ENCODE data around the gene ARHGAP40. TPM values are rescaled to one million over a fixed set of nuclear protein-coding genes. Genes with fewer than 3 reads are reported as not detected.

Gene ARHGAP40
- total RNA-seq, 2 experiments from 2014 or later = not detected

- CTCF ChIA-PET = interaction anchor here (0.6 kb wide), 1 partner anchor 16 kb away, joined by 3 read pairs; no protein-coding TSS in a partner anchor
- POLR2A ChIA-PET = no interaction called here
Measured at GRCh38 chr20:38671701-38672292, 70.2 kb downstream of the ARHGAP40 start.

- CTCF ChIA-PET = interaction anchor here (0.7 to 1.8 kb wide), 3 partner anchors 13 to 118 kb away, joined by 3 to 5 read pairs (median 4); no protein-coding TSS in a partner anchor
- POLR2A ChIA-PET = no interaction called here
Measured at GRCh38 chr20:38672504-38672903, 70.9 kb downstream of the ARHGAP40 start.

- CTCF ChIA-PET = interaction anchor here (0.7 to 1.8 kb wide), 4 partner anchors 14 to 220 kb away, joined by 3 to 5 read pairs (median 3); no protein-coding TSS in a partner anchor
- POLR2A ChIA-PET = no interaction called here
Measured at GRCh38 chr20:38673261-38673660, 71.7 kb downstream of the ARHGAP40 start.

- POLR2A ChIA-PET = no interaction called here
- CTCF ChIA-PET = interaction anchor here (0.7 to 1.8 kb wide), 5 partner anchors 15 to 219 kb away, joined by 3 to 5 read pairs (median 3); no protein-coding TSS in a partner anchor
Measured at GRCh38 chr20:38673725-38674091, 72.1 kb downstream of the ARHGAP40 start.

- ChIA-PET CTCF (interaction anchor here (0.9 to 1.8 kb wide), 4 partner anchors 15 to 74 kb away, joined by 3 to 5 read pairs (median 3); no protein-coding TSS in a partner anchor), POLR2A (interaction anchor here (0.6 kb wide), 1 partner anchor 115 kb away, joined by 3 read pairs; no protein-coding TSS in a partner anchor)
Measured at GRCh38 chr20:38674092-38674764, 72.6 kb downstream of the ARHGAP40 start.

GRCh38 chr20:38674765-38675133, 73.1 kb downstream of the ARHGAP40 start:
- CTCF ChIA-PET = no interaction called here
- POLR2A ChIA-PET = interaction anchor here (0.6 kb wide), 1 partner anchor 114 kb away, joined by 3 read pairs; no protein-coding TSS in a partner anchor

GRCh38 chr20:38676576-38676975, 75.0 kb downstream of the ARHGAP40 start:
- ChIA-PET POLR2A (no interaction called here), CTCF (interaction anchor here (1.4 kb wide), 1 partner anchor 54 kb away, joined by 3 read pairs; no protein-coding TSS in a partner anchor)

GRCh38 chr20:38680500-38681306, 79.1 kb downstream of the ARHGAP40 start:
- ChIA-PET CTCF (no interaction called here), POLR2A (no interaction called here)

- POLR2A ChIA-PET = no interaction called here
- CTCF ChIA-PET = interaction anchor here (1.1 kb wide), 1 partner anchor 27 kb away, joined by 3 read pairs; no protein-coding TSS in a partner anchor
Measured at GRCh38 chr20:38685271-38685670, 83.7 kb downstream of the ARHGAP40 start.

- ChIA-PET CTCF (interaction anchor here (1.1 kb wide), 1 partner anchor 27 kb away, joined by 3 read pairs; no protein-coding TSS in a partner anchor), POLR2A (no interaction called here)
Measured at GRCh38 chr20:38685853-38686473, 84.4 kb downstream of the ARHGAP40 start.

- CTCF ChIA-PET = no interaction called here
- POLR2A ChIA-PET = no interaction called here
Measured at GRCh38 chr20:38692436-38693411, 91.1 kb downstream of the ARHGAP40 start.

- ChIA-PET CTCF (no interaction called here), POLR2A (no interaction called here)
Measured at GRCh38 chr20:38697306-38697705, 95.7 kb downstream of the ARHGAP40 start.

- POLR2A ChIA-PET = no interaction called here
- CTCF ChIA-PET = no interaction called here
Measured at GRCh38 chr20:38698541-38698940, 96.9 kb downstream of the ARHGAP40 start.

- CTCF ChIA-PET = no interaction called here
Measured at GRCh38 chr20:38700141-38700540, 98.5 kb downstream of the ARHGAP40 start.

More at GRCh38 chr20:38700141-38700540, 98.5 kb downstream of the ARHGAP40 start:
- POLR2A ChIA-PET = no interaction called here

Other genes starting within 250 kb of the ARHGAP40 start
- gene SNHG17, start 166.5 kb upstream of the ARHGAP40 start, total RNA-seq = 100 to 1,000 TPM; 236 to 241 TPM
- gene RALGAPB, start 129.0 kb upstream of the ARHGAP40 start, total RNA-seq = 10 to 100 TPM; 29.8 to 31.4 TPM
- not detected for gene ADIG, start 20.6 kb upstream of the ARHGAP40 start, total RNA-seq
- gene SLC32A1, start 122.7 kb downstream of the ARHGAP40 start, total RNA-seq = not detected
- gene ACTR5, start 146.7 kb downstream of the ARHGAP40 start, total RNA-seq = 10 to 100 TPM; 10.2 to 11.2 TPM
- 100 to 1,000 TPM; 156 to 164 TPM for gene PPP1R16B, start 203.9 kb downstream of the ARHGAP40 start, total RNA-seq